ENCODE data around the gene TTC32.

Gene TTC32

DNA sequence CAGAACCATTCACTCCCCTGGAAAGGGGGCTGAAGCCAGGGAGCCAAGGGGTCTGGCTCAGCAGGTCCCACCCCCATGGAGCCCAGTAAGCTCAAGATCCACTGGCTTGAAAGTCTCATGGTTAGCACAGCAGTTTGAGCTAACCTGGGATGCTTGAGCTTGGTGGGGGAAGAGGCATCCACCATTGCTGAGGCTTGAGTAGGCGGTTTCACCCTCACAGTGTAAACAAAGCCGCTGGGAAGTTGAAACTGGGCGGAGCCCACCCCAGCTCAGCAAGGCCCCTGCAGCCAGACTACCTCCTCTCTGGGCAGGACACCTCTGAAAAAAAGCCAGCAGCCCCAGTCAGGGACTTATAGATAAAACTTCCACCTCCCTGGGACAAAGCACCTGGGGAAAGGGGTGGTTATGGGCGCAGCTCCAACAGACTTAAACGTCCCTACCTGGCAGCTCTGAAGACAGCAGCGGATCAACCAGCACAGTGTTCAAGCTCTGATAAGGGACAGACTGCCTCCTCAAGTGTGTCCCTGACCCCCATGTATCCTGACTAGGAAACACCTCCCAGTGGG, 14.7 kb upstream of the TTC32 start:
- H3K9me2 ChIP-seq (replicated peaks; ENCODE audit: insufficient read depth, low read length) = no peaks in the 10 kb centered on the region
- H3K9ac ChIP-seq (ENCODE audit: low read length) = no peak overlapping the region
- H3K36me3 ChIP-seq (replicated peaks; ENCODE audit: insufficient read depth, low read length) = no peaks in the 10 kb centered on the region
- TF ChIP-seq EZH2 (optimal IDR thresholded peaks at IDR 0.05; ENCODE audit: low read depth, low read length) = no peak
- no peak for TF ChIP-seq EZH2phosphoT487 (IDR thresholded peaks at IDR 0.05; ENCODE audit: low read length)
- TF ChIP-seq, protein P1, sequence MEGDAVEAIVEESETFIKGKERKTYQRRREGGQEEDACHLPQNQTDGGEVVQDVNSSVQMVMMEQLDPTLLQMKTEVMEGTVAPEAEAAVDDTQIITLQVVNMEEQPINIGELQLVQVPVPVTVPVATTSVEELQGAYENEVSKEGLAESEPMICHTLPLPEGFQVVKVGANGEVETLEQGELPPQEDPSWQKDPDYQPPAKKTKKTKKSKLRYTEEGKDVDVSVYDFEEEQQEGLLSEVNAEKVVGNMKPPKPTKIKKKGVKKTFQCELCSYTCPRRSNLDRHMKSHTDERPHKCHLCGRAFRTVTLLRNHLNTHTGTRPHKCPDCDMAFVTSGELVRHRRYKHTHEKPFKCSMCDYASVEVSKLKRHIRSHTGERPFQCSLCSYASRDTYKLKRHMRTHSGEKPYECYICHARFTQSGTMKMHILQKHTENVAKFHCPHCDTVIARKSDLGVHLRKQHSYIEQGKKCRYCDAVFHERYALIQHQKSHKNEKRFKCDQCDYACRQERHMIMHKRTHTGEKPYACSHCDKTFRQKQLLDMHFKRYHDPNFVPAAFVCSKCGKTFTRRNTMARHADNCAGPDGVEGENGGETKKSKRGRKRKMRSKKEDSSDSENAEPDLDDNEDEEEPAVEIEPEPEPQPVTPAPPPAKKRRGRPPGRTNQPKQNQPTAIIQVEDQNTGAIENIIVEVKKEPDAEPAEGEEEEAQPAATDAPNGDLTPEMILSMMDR (IDR thresholded peaks at IDR 0.05; ENCODE audit: low read length) = no peak
- no peak overlapping the region for H3K4me2 ChIP-seq (ENCODE audit: low read depth, low read length)
- no peaks in the 10 kb centered on the region for H3K9me3 ChIP-seq (replicated peaks; ENCODE audit: insufficient read depth, low read length)
- H3K79me2 ChIP-seq (ENCODE audit: low read length) = no peaks in the 10 kb centered on the region
- H3K27ac ChIP-seq (ENCODE audit: low read length) = no peak overlapping the region
- no peaks in the 10 kb centered on the region for H3F3A ChIP-seq (ENCODE audit: insufficient read depth, low read length)
- H3K4me1 ChIP-seq (ENCODE audit: low read length) = no peaks in the 10 kb centered on the region
- H4K20me1 ChIP-seq (ENCODE audit: insufficient read depth, low read length) = no peaks in the 10 kb centered on the region
- no peaks in the 10 kb centered on the region for H3K27me3 ChIP-seq (replicated peaks; ENCODE audit: insufficient read depth, low read length)
- H3K4me3 ChIP-seq (ENCODE audit: low read length) = no peak overlapping the region
- DNase-seq = no peak
- no peak overlapping the region for H2AFZ ChIP-seq (ENCODE audit: low read length)

DNA sequence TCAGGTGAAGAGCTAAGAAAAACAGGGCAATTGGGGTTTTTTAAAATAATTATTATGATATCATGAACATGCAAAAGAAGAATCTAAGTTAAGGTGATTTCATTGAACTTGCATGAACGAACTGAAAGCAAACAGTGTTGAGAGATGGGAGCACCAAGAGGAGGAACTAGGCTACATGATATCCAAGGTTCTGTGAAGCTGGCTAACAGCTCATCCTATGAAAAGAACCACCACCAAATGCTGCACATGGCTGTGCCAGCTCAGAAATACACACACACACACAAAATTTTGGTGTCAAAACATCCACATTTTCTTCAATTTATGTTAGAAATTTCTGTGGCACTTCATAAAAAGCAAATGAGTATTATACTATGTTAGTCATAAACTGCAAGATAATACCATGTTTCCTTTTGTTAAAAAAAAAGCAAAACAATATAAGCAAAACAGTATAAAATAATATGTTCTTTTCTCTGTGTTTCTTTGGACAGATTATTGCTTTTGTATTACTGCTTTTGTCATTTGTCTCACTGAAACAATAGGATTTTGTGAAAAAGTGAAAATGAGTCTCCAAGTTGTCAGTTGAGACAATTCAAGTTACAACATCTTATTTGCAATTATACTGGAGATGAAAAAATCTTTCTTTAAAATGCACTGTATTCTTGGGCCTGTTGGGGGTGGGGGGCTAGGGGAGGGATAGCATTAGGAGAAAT, 12.6 kb upstream of the TTC32 start:
- no peaks in the 10 kb centered on the region for H3K36me3 ChIP-seq (replicated peaks; ENCODE audit: insufficient read depth, low read length)
- H3K4me3 ChIP-seq (ENCODE audit: low read length) = no peak overlapping the region
- no peaks in the 10 kb centered on the region for H3K9me3 ChIP-seq (replicated peaks; ENCODE audit: insufficient read depth, low read length)
- no peaks in the 10 kb centered on the region for H3K79me2 ChIP-seq (ENCODE audit: low read length)
- TF ChIP-seq, protein P1 (IDR thresholded peaks at IDR 0.05; ENCODE audit: low read length) = no peak
- no peak for TF ChIP-seq EZH2 (optimal IDR thresholded peaks at IDR 0.05; ENCODE audit: low read depth, low read length)
- TF ChIP-seq EZH2phosphoT487 (IDR thresholded peaks at IDR 0.05; ENCODE audit: low read length) = no peak
- H3K4me2 ChIP-seq (ENCODE audit: low read depth, low read length) = no peak overlapping the region
- H3K9me2 ChIP-seq (replicated peaks; ENCODE audit: insufficient read depth, low read length) = no peaks in the 10 kb centered on the region
- H3K9ac ChIP-seq (ENCODE audit: low read length) = no peak overlapping the region
- no peak for DNase-seq
- no peaks in the 10 kb centered on the region for H4K20me1 ChIP-seq (ENCODE audit: insufficient read depth, low read length)
- peaks cover 6% of the 10 kb centered on the region; the same call in 1 of the 2 replicates for H3K4me1 ChIP-seq (ENCODE audit: low read length)
- no peak overlapping the region for H3K27ac ChIP-seq (ENCODE audit: low read length)
- H2AFZ ChIP-seq (ENCODE audit: low read length) = no peak overlapping the region
- no peaks in the 10 kb centered on the region for H3F3A ChIP-seq (ENCODE audit: insufficient read depth, low read length)
- H3K27me3 ChIP-seq (replicated peaks; ENCODE audit: insufficient read depth, low read length) = no peaks in the 10 kb centered on the region

DNA sequence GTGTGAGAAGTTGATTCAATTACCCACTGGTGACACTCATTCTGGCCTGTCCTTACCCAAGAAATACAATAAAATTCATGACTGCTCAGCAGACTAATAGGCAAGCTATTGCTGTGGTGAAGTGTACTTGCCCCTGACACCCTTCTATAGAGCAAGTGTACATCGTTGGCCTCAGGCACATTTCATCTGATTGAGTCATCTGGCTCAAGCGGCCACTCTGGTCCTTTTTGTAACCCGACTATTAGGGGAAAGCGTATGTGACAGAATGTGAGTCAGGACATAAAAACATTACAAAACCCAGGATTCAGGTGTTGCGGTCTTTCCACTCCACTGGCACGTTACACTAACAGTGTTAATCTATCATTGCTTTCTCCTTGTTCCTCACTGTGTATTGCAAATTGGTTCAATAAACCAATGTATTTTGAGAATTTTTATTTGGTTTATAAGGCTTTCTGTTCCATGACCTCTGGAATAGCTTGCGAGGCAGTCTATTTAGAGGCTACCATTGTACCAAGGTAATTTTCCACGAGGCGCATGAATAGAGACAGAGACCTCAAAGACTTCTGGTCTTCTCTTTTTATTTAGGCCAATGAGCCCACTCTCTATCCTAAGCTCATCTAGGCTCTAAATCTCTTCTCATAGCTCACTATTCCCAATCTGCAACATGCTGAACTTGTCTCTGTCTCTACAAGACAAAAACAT, 10.2 kb upstream of the TTC32 start:
- Histone ChIP-seq H2AFZ (ENCODE audit: low read length) (no peak overlapping the region), H3K4me2 (ENCODE audit: low read depth, low read length) (no peak overlapping the region), H3K4me1 (ENCODE audit: low read length) (peaks cover 6% of the 10 kb centered on the region; the same call in 1 of the 2 replicates), H3K9me3 (replicated peaks; ENCODE audit: insufficient read depth, low read length) (no peaks in the 10 kb centered on the region), H3K9me2 (replicated peaks; ENCODE audit: insufficient read depth, low read length) (no peaks in the 10 kb centered on the region), H3F3A (ENCODE audit: insufficient read depth, low read length) (no peaks in the 10 kb centered on the region), H3K9ac (ENCODE audit: low read length) (no peak overlapping the region), H4K20me1 (ENCODE audit: insufficient read depth, low read length) (no peaks in the 10 kb centered on the region), H3K79me2 (ENCODE audit: low read length) (no peaks in the 10 kb centered on the region), H3K27ac (ENCODE audit: low read length) (no peak overlapping the region), H3K4me3 (ENCODE audit: low read length) (no peak overlapping the region), H3K36me3 (replicated peaks; ENCODE audit: insufficient read depth, low read length) (no peaks in the 10 kb centered on the region), H3K27me3 (replicated peaks; ENCODE audit: insufficient read depth, low read length) (no peaks in the 10 kb centered on the region)
- TF ChIP-seq, protein P1 (IDR thresholded peaks at IDR 0.05; ENCODE audit: low read length) = no peak
- TF ChIP-seq EZH2 (optimal IDR thresholded peaks at IDR 0.05; ENCODE audit: low read depth, low read length) (no peak), EZH2phosphoT487 (IDR thresholded peaks at IDR 0.05; ENCODE audit: low read length) (no peak)
- no peak for DNase-seq
